ENCODE results near the gene LRRC8B.

LRRC8B gene

DNA sequence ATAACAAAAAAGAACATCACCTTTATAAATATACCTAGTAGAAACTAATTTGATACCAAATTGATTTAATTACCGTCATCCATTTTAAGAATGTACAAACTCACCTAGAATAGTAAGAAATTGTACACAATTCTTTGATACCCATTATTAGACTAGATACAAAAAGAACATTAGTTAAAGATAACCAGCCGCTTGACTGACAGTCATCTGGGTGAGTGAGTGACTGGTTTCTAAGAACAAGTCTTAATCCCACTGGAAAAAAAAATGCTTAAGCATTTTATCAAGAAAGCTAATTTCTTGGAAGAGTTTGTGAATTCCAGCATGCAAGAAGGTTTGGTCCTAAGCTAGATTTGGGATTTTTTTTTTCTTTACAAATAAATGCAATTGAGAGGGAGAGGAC is 10.9 kb downstream of the LRRC8B start:
- Histone ChIP-seq H3K4me3 (ENCODE audit: insufficient read depth, low read length, poor library complexity, severe bottlenecking) (no peak overlapping the region), H3K27ac (ENCODE audit: low read depth, low read length) (no peak overlapping the region), H3K36me3 (ENCODE audit: low read length) (no peaks in the 10 kb centered on the region; the same call in 1 of the 2 replicates), H2AFZ (ENCODE audit: low read depth, low read length, severe bottlenecking) (no peak overlapping the region), H3K9me2 (replicated peaks; ENCODE audit: insufficient read depth, low read length) (no peaks in the 10 kb centered on the region), H3K9ac (ENCODE audit: low read length) (no peak overlapping the region), H3F3A (ENCODE audit: insufficient read depth) (no peaks in the 10 kb centered on the region), H3K27me3 (ENCODE audit: low read length) (no peaks in the 10 kb centered on the region), H3K4me2 (ENCODE audit: low read depth, low read length, poor library complexity, severe bottlenecking) (no peak overlapping the region), H3K9me3 (ENCODE audit: insufficient read depth, low read length) (no peaks in the 10 kb centered on the region), H3K79me2 (ENCODE audit: insufficient read depth, low read length) (peaks cover 84% of the 10 kb centered on the region), H4K20me1 (ENCODE audit: low read depth, low read length) (peaks cover 6% of the 10 kb centered on the region)
- TF ChIP-seq, protein P1, sequence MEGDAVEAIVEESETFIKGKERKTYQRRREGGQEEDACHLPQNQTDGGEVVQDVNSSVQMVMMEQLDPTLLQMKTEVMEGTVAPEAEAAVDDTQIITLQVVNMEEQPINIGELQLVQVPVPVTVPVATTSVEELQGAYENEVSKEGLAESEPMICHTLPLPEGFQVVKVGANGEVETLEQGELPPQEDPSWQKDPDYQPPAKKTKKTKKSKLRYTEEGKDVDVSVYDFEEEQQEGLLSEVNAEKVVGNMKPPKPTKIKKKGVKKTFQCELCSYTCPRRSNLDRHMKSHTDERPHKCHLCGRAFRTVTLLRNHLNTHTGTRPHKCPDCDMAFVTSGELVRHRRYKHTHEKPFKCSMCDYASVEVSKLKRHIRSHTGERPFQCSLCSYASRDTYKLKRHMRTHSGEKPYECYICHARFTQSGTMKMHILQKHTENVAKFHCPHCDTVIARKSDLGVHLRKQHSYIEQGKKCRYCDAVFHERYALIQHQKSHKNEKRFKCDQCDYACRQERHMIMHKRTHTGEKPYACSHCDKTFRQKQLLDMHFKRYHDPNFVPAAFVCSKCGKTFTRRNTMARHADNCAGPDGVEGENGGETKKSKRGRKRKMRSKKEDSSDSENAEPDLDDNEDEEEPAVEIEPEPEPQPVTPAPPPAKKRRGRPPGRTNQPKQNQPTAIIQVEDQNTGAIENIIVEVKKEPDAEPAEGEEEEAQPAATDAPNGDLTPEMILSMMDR (IDR thresholded peaks at IDR 0.05; ENCODE audit: insufficient read depth, low read length, poor library complexity, severe bottlenecking), result no peak
- no peak for TF ChIP-seq EZH2phosphoT487 (conservative IDR thresholded peaks at IDR 0.05; ENCODE audit: low read length)

DNA sequence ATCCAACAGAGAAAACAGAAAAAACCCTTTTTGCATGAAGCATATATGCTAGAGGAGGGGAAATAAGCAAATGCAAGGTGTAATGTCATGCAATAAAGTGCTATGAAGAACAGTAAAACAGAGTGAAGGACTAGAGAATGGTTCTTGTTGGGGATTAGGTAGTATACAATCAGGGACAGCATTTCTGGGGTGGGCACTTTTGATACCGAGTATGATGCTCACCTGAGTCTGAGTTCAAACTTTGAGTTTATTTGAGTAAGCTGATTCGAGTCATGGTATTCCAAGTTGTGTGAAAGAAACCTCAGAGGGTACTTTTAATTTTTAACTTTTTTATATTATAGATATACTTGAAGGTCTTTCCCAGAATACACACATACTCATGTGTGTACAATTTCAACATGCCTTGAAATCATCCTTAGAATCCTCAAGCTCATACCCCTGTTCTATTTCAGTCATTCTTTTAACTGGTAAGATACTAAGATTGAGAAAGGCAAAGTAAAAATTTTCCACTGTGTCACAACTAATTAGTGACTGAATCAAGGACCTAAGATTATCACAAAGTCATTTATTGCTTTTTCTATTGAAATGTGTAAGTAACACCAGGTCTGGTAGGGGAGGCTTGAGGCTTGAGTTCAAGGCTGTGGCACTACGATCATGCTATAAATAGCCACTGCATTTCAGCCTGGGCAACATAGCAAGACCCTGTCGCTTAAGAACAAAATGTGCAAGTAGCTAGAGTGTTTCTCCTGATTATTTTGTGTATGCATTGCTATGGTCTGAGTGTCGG is 12.1 kb downstream of the LRRC8B start:
- Histone ChIP-seq H4K20me1 (ENCODE audit: low read depth, low read length) (peaks cover 8% of the 10 kb centered on the region), H2AFZ (ENCODE audit: low read depth, low read length, severe bottlenecking) (no peak overlapping the region), H3K9ac (ENCODE audit: low read length) (no peak overlapping the region), H3K9me3 (ENCODE audit: insufficient read depth, low read length) (no peaks in the 10 kb centered on the region), H3K27me3 (ENCODE audit: low read length) (no peaks in the 10 kb centered on the region), H3K36me3 (ENCODE audit: low read length) (no peaks in the 10 kb centered on the region; the same call in 1 of the 2 replicates), H3K4me2 (ENCODE audit: low read depth, low read length, poor library complexity, severe bottlenecking) (no peak overlapping the region), H3K4me3 (ENCODE audit: insufficient read depth, low read length, poor library complexity, severe bottlenecking) (no peak overlapping the region), H3K79me2 (ENCODE audit: insufficient read depth, low read length) (peaks cover 80% of the 10 kb centered on the region; the same call in 1 of the 2 replicates), H3K27ac (ENCODE audit: low read depth, low read length) (no peak overlapping the region), H3F3A (ENCODE audit: insufficient read depth) (no peaks in the 10 kb centered on the region), H3K9me2 (replicated peaks; ENCODE audit: insufficient read depth, low read length) (no peaks in the 10 kb centered on the region)
- TF ChIP-seq EZH2phosphoT487 (conservative IDR thresholded peaks at IDR 0.05; ENCODE audit: low read length), result no peak
- TF ChIP-seq, protein P1 (IDR thresholded peaks at IDR 0.05; ENCODE audit: insufficient read depth, low read length, poor library complexity, severe bottlenecking), result no peak

DNA sequence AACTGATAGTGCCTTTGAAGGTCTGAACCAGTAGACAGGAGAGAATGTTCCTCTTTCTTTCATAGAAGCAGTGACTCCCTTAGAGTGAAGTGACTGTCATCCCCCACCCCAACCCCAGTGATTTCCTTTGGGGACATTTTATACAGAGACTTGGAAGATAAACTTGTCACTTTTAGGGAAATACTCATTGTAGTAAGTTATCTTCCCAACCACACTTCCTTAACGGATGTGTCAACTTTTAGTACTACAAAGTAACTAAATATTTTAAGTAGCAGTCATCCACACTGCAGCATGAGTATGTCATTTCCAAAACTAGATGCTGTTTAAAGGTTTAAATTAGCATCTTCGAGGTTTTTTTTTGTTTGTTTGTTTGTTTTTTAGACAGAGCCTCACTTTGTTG is 13.7 kb downstream of the LRRC8B start:
- Histone ChIP-seq H3F3A (ENCODE audit: insufficient read depth) (no peaks in the 10 kb centered on the region), H3K79me2 (ENCODE audit: insufficient read depth, low read length) (peaks cover 79% of the 10 kb centered on the region), H3K27ac (ENCODE audit: low read depth, low read length) (no peak overlapping the region), H3K4me3 (ENCODE audit: insufficient read depth, low read length, poor library complexity, severe bottlenecking) (no peak overlapping the region), H3K27me3 (ENCODE audit: low read length) (no peaks in the 10 kb centered on the region), H4K20me1 (ENCODE audit: low read depth, low read length) (peaks cover 18% of the 10 kb centered on the region; the same call in 1 of the 2 replicates), H3K9me2 (replicated peaks; ENCODE audit: insufficient read depth, low read length) (no peaks in the 10 kb centered on the region), H3K36me3 (ENCODE audit: low read length) (no peaks in the 10 kb centered on the region; the same call in 1 of the 2 replicates), H2AFZ (ENCODE audit: low read depth, low read length, severe bottlenecking) (no peak overlapping the region), H3K9ac (ENCODE audit: low read length) (no peak overlapping the region), H3K9me3 (ENCODE audit: insufficient read depth, low read length) (no peaks in the 10 kb centered on the region), H3K4me2 (ENCODE audit: low read depth, low read length, poor library complexity, severe bottlenecking) (no peak overlapping the region)
- TF ChIP-seq, protein P1 (IDR thresholded peaks at IDR 0.05; ENCODE audit: insufficient read depth, low read length, poor library complexity, severe bottlenecking), result no peak
- TF ChIP-seq EZH2phosphoT487 (conservative IDR thresholded peaks at IDR 0.05; ENCODE audit: low read length), result no peak

All from SU-DHL-6 (cell line).